Peyer's patch (tissue), 4 donors: ENCODE measurements around the gene CYBB. TPM values are rescaled to one million over a fixed set of nuclear protein-coding genes. Genes with fewer than 3 reads are reported as not detected.

ENCODE experiments used
- DNase-seq, 3 donors: peaks; one replicate each; pipeline ENCODE4 v3.0.0-alpha.2; 2017 to 2019
- H3K27ac ChIP-seq, 4 donors: fragments of 200-600 bp; sonication (generic); one replicate each; pipeline ENCODE4 v1.5.1; 2016 to 2019
- H3K27me3 ChIP-seq, 2 donors: fragments of 200-600 bp; sonication (generic); one replicate each; pipeline ENCODE4 v1.5.1; 2019
- H3K36me3 ChIP-seq, 3 donors: fragments of 200-600 bp; sonication (generic); one replicate each; pipeline ENCODE4 v1.5.1; 2016 to 2019
- H3K4me1 ChIP-seq, 4 donors: fragments of 200-600 bp; sonication (generic); one replicate each; pipeline ENCODE4 v1.5.1; 2016 to 2019
- H3K4me3 ChIP-seq, 4 donors: fragments of 200-600 bp; sonication (generic); 1 replicate in 3 of 4; 2 replicates in 1 of 4; pipeline ENCODE4 v1.5.1; 2016 to 2019; ENCODE audit warnings: mild to moderate bottlenecking in 1 of 4
- H3K9me3 ChIP-seq, 4 donors: fragments of 200-600 bp; sonication (generic); one replicate each; pipeline ENCODE4 v1.5.1; 2016 to 2019; ENCODE audit warnings: mild to moderate bottlenecking in 1 of 4
- CTCF ChIP-seq, 6 experiments: fragments of 450-650 bp in 4 of 6; fragments of 200-600 bp in 2 of 6; sonication (generic) in 1 of 6; IDR thresholded peaks; one replicate each; pipeline ENCODE4 v1.5.1; 2017 to 2019; ENCODE audit warnings: antibody characterized with exemption in 6 of 6, mild to moderate bottlenecking in 3 of 6, moderate library complexity in 1 of 6
- POLR2A ChIP-seq, 2 donors: fragments of 450-650 bp; IDR thresholded peaks; one replicate each; pipeline ENCODE4 v1.5.1; 2017; ENCODE audit warnings: antibody characterized with exemption in 2 of 2, mild to moderate bottlenecking in 2 of 2, moderate library complexity in 2 of 2
- total RNA-seq, 4 donors: library from RNA; depleted of rRNA; stranded (reverse); fragments of >200 nt; gene quantifications; one replicate each; pipeline ENCODE4 v1.1.0, GENCODE V29; 2016

The CYBB gene
- total RNA-seq, 4 donors from 2014 or later, result 3.2 to 35.5 (median 6.8) TPM

DNA sequence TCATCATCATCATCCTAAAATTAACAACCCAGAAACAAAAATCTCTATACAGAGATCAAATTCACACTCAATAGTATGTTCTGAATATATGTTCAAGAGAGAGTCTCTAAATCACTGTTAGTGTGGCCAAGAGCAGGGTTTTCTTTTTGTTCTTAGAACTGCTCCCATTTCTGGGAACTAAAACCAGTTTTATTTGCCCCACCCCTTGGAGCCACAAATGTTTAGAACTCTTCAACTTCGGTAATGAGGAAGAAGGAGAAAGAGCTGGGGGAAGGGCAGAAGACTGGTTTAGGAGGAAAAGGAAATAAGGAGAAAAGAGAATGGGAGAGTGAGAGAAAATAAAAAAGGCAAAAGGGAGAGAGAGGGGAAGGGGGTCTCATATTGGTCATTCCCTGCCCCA, 32.3 kb downstream of the CYBB start:
- Histone ChIP-seq H3K27ac (no peak overlapping the region), H3K27me3 (no peaks in the 10 kb centered on the region), H3K4me1 (peaks cover 0 to 4% (median 0%) of the 10 kb centered on the region in 4 donors), H3K4me3 (no peak overlapping the region), H3K36me3 (no peaks in the 10 kb centered on the region), H3K9me3 (no peaks in the 10 kb centered on the region)
- TF ChIP-seq CTCF (IDR thresholded peaks at IDR 0.05) (no peak), POLR2A (IDR thresholded peaks at IDR 0.05) (no peak)
- DNase-seq, result no peak

GRCh38 chrX:37813570-37813969, 33.7 kb downstream of the CYBB start:
- H3K27ac ChIP-seq, result no peak overlapping the region
- DNase-seq, result no peak
- TF ChIP-seq CTCF (IDR thresholded peaks at IDR 0.05) (no peak), POLR2A (IDR thresholded peaks at IDR 0.05) (no peak)
- no peaks in the 10 kb centered on the region for H3K36me3 ChIP-seq
- no peaks in the 10 kb centered on the region for H3K9me3 ChIP-seq
- peaks cover 0 to 4% (median 0%) of the 10 kb centered on the region in 4 donors for H3K4me1 ChIP-seq
- H3K27me3 ChIP-seq, result no peaks in the 10 kb centered on the region
- no peak overlapping the region for H3K4me3 ChIP-seq

DNA sequence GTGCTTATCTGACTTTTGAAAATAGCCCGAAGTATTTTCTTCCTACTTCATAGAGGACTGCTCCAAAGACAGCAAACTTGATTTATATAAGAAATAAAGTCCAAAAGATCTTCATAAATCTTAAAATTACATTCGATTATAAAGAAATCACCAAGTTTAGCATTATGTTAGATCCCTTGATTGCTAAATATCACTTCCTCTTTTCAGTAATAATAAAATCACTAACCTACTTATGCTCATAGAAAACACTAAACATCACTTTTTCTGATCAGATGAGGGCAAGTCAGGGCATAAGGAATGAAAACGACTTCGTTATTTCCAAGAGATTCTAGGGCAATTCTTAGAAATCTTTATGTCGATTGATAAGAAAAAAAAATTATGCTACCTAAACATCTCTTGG, 35.5 kb downstream of the CYBB start:
- Histone ChIP-seq H3K4me1 (peaks cover 0 to 4% (median 0%) of the 10 kb centered on the region in 4 donors), H3K27ac (no peak overlapping the region), H3K36me3 (no peaks in the 10 kb centered on the region), H3K4me3 (no peak overlapping the region), H3K9me3 (no peaks in the 10 kb centered on the region), H3K27me3 (no peaks in the 10 kb centered on the region)
- TF ChIP-seq POLR2A (IDR thresholded peaks at IDR 0.05) (no peak), CTCF (IDR thresholded peaks at IDR 0.05) (no peak)
- DNase-seq, result no peak

GRCh38 chrX:37816766-37817165, 36.9 kb downstream of the CYBB start:
- no peaks in the 10 kb centered on the region for H3K36me3 ChIP-seq
- no peaks in the 10 kb centered on the region for H3K9me3 ChIP-seq
- peak overlapping the region in 1 of 4 donors; percentile 62 for H3K27ac ChIP-seq
- H3K4me1 ChIP-seq, result peaks cover 0 to 4% (median 0%) of the 10 kb centered on the region in 4 donors
- H3K27me3 ChIP-seq, result no peaks in the 10 kb centered on the region
- no peak for DNase-seq
- H3K4me3 ChIP-seq, result no peak overlapping the region
- TF ChIP-seq CTCF (IDR thresholded peaks at IDR 0.05), result no peak
- TF ChIP-seq POLR2A (IDR thresholded peaks at IDR 0.05), result no peak

DNA sequence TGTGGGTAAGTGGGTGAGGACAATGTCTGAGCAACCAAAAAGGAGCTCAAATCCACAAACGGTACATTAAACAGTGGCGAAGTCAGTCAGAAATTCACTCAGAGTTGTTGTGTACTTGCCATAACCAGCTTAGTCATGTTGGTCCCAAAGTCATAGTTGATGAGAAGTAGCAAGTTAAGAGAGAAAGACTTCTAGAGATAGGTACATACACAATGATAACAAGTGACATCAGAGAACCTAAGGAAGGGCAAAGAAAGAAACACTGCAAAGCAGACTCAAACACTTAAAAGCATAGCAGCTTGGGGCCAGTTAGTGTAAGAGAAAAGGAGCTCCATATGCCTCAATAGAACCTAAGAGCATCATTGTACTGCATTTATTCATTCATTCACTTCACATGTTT, 37.3 kb downstream of the CYBB start:
- Histone ChIP-seq H3K27me3 (no peaks in the 10 kb centered on the region), H3K4me1 (peaks cover 0 to 2% (median 0%) of the 10 kb centered on the region in 4 donors), H3K27ac (peak overlapping the region in 1 of 4 donors; percentile 62), H3K9me3 (no peaks in the 10 kb centered on the region), H3K36me3 (no peaks in the 10 kb centered on the region), H3K4me3 (no peak overlapping the region)
- TF ChIP-seq CTCF (IDR thresholded peaks at IDR 0.05) (no peak), POLR2A (IDR thresholded peaks at IDR 0.05) (no peak)
- no peak for DNase-seq

DNA sequence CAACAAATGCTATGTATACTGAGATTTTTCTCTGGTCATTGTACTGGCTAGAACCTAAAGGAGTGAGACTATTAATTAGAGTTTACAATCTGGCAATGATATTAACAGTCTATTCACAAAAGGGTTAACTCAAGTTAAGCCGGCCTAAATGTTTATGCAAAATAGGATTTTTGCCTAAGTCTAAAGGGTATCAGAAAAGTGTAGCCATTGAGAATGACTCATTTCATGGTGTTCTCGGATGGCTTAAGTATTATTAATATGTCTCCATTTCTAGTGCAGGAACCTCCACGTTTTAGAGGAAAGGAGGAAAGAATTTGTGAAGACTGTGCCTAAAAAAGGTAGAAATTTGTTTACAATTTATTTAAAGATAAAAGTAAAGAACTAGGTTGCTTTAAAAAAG, 37.7 kb downstream of the CYBB start:
- no peaks in the 10 kb centered on the region for H3K4me1 ChIP-seq
- TF ChIP-seq CTCF (IDR thresholded peaks at IDR 0.05) (no peak), POLR2A (IDR thresholded peaks at IDR 0.05) (no peak)
- no peaks in the 10 kb centered on the region for H3K27me3 ChIP-seq
- no peak for DNase-seq
- H3K9me3 ChIP-seq, result no peaks in the 10 kb centered on the region
- peak overlapping the region in 1 of 4 donors; percentile 62 for H3K27ac ChIP-seq
- no peaks in the 10 kb centered on the region for H3K36me3 ChIP-seq
- H3K4me3 ChIP-seq, result no peak overlapping the region
